CD8-positive, alpha-beta memory T cell (primary cell): ENCODE data around the gene CCDC184. TPM values are rescaled to one million over a fixed set of nuclear protein-coding genes. Genes with fewer than 3 reads are reported as not detected.
"Not testable (repeated sequence)": the region's sequence is repeated elsewhere in the genome, so short reads cannot be mapped to it uniquely, and the experiment has no call there.

ENCODE experiments used
- CTCF ChIA-PET: fragments of 350-600 bp; sonication (Branson Sonifier 250); formaldehyde crosslinking; loops from one replicate; lab custom pipeline; 2021; ENCODE audit warnings: antibody characterized with exemption; lab: Charles Lee
- POLR2A ChIA-PET: fragments of 350-600 bp; sonication (Branson Sonifier 250); formaldehyde crosslinking; loops from one replicate; lab custom pipeline; 2021; ENCODE audit warnings: antibody characterized with exemption; lab: Charles Lee
- DNase-seq, 5 donors: peaks; one replicate each; pipeline versions ENCODE4 v3.0.0 to v3.0.0-alpha.2; 2020 to 2022; ENCODE audit warnings: mixed read lengths in 1 of 5
- H3K27ac ChIP-seq: one replicate; pipeline ENCODE4 v1.7.0; 2013; ENCODE audit warnings: low read depth, mild to moderate bottlenecking, low read length, moderate library complexity
- H3K27me3 ChIP-seq: 2 replicates; pipeline ENCODE4 v1.7.0; 2013; ENCODE audit warnings: low read length, mild to moderate bottlenecking; ENCODE audit not compliant: insufficient read depth, poor library complexity, severe bottlenecking
- H3K36me3 ChIP-seq: 2 replicates; pipeline ENCODE4 v1.7.0; 2013; ENCODE audit warnings: mild to moderate bottlenecking, low read length, moderate library complexity; ENCODE audit not compliant: insufficient read depth
- H3K4me1 ChIP-seq: 2 replicates; pipeline ENCODE4 v1.7.0; 2013; ENCODE audit warnings: mild to moderate bottlenecking, low read length, moderate library complexity; ENCODE audit not compliant: insufficient read depth
- H3K4me3 ChIP-seq: 2 replicates; pipeline ENCODE4 v1.7.0; 2013; ENCODE audit warnings: mild to moderate bottlenecking, low read length
- H3K9me3 ChIP-seq: 2 replicates; pipeline ENCODE4 v1.7.0; 2013; ENCODE audit warnings: mild to moderate bottlenecking, low read length
- H3K27ac Mint-ChIP-seq, 8 donors: one replicate each; pipeline ENCODE4 v1.8.0; 2020 to 2021; ENCODE audit warnings: mixed read lengths in 8 of 8, mild to moderate bottlenecking in 6 of 8, inconsistent platforms in 3 of 8, moderate library complexity in 3 of 8
- H3K27me3 Mint-ChIP-seq, 2 donors: one replicate each; pipeline ENCODE4 v1.8.0; 2020 to 2021; ENCODE audit warnings: mixed read lengths in 2 of 2, mild to moderate bottlenecking in 1 of 2, moderate library complexity in 1 of 2
- H3K36me3 Mint-ChIP-seq, 3 donors: one replicate each; pipeline ENCODE4 v1.8.0; 2020 to 2021; ENCODE audit warnings: mixed read lengths in 3 of 3, inconsistent platforms in 1 of 3, mild to moderate bottlenecking in 1 of 3
- H3K4me1 Mint-ChIP-seq, 3 donors: one replicate each; pipeline ENCODE4 v1.8.0; 2020 to 2021; ENCODE audit warnings: mixed read lengths in 3 of 3, inconsistent platforms in 1 of 3, mild to moderate bottlenecking in 1 of 3
- H3K4me3 Mint-ChIP-seq, 7 donors: one replicate each; pipeline ENCODE4 v1.8.0; 2020 to 2021; ENCODE audit warnings: mixed read lengths in 7 of 7, mild to moderate bottlenecking in 6 of 7, moderate library complexity in 4 of 7, inconsistent platforms in 2 of 7
- H3K9me3 Mint-ChIP-seq, 5 donors: one replicate each; pipeline ENCODE4 v1.8.0; 2020 to 2022; ENCODE audit warnings: mixed read lengths in 5 of 5, mild to moderate bottlenecking in 3 of 5, moderate library complexity in 2 of 5, inconsistent platforms in 1 of 5
- polyA plus RNA-seq: library from polyadenylated mRNA; unstranded; fragments of 300-500 nt; fragmentation: Illumina TruSeq; gene quantifications from one replicate; pipeline ENCODE4 v1.2.3, GENCODE V29; 2021
- total RNA-seq, 2 experiments: library from RNA; stranded (reverse); gene quantifications; one replicate each; pipeline ENCODE4 v1.2.3, GENCODE V29; 2021

CCDC184 gene
- total and polyA plus RNA-seq, 3 experiments from 2014 or later, result 0.72 to 0.97 (median 0.91) TPM

GRCh38 chr12:48209495-48209894 is 26.1 kb downstream of the CCDC184 start:
- H3K27me3 ChIP-seq, H3K4me3 Mint-ChIP-seq, DNase-seq, CTCF ChIA-PET, H3K4me3 ChIP-seq, H3K27ac ChIP-seq, H3K36me3 ChIP-seq, H3K4me1 ChIP-seq, H3K27ac Mint-ChIP-seq, H3K9me3 ChIP-seq, POLR2A ChIA-PET: not testable (repeated sequence)
- H3K27me3 Mint-ChIP-seq, result peaks cover 7 to 20% of the 10 kb centered on the region in 2 donors
- H3K36me3 Mint-ChIP-seq, result peaks cover 4 to 27% (median 8%) of the 10 kb centered on the region in 3 donors
- peaks cover 3 to 11% (median 9%) of the 10 kb centered on the region in 3 donors for H3K4me1 Mint-ChIP-seq
- H3K9me3 Mint-ChIP-seq, result peaks cover 11 to 47% (median 40%) of the 10 kb centered on the region in 5 donors

- H3K36me3 Mint-ChIP-seq, result no peaks in the 10 kb centered on the region
- CTCF ChIA-PET, result no interaction called here
- POLR2A ChIA-PET, result no interaction called here
These were observed 33.3 kb downstream of the CCDC184 start for GRCh38 chr12:48216785-48217184.

GRCh38 chr12:48219631-48220030 is 36.2 kb downstream of the CCDC184 start:
- Mint-ChIP-seq H3K4me3 (no peak overlapping the region), H3K9me3 (no peaks in the 10 kb centered on the region), H3K36me3 (peaks cover 0 to 3% (median 0%) of the 10 kb centered on the region in 3 donors), H3K4me1 (no peaks in the 10 kb centered on the region), H3K27me3 (peaks cover 14 to 41% of the 10 kb centered on the region in 2 donors), H3K27ac (no peak overlapping the region)
- Histone ChIP-seq H3K4me1 (no peaks in the 10 kb centered on the region), H3K9me3 (no peaks in the 10 kb centered on the region), H3K27ac (no peak overlapping the region), H3K4me3 (no peak overlapping the region), H3K36me3 (no peaks in the 10 kb centered on the region), H3K27me3 (peaks cover 1% of the 10 kb centered on the region)
- ChIA-PET CTCF (no interaction called here), POLR2A (no interaction called here)
- DNase-seq, result no peak

More at GRCh38 chr12:48216785-48217184, 33.3 kb downstream of the CCDC184 start:
- Mint-ChIP-seq H3K4me1 (peaks cover 3 to 11% (median 9%) of the 10 kb centered on the region in 3 donors), H3K27me3 (peaks cover 6 to 31% of the 10 kb centered on the region in 2 donors), H3K27ac (no peak overlapping the region), H3K9me3 (peaks cover 0 to 2% (median 0%) of the 10 kb centered on the region in 5 donors), H3K4me3 (no peak overlapping the region)
- no peak for DNase-seq
- H3K27ac ChIP-seq, result no peak overlapping the region
- no peaks in the 10 kb centered on the region for H3K27me3 ChIP-seq
- H3K9me3 ChIP-seq, result no peaks in the 10 kb centered on the region
- H3K4me3 ChIP-seq, result no peak overlapping the region
- H3K4me1 ChIP-seq, result no peaks in the 10 kb centered on the region
- H3K36me3 ChIP-seq, result no peaks in the 10 kb centered on the region

- no peaks in the 10 kb centered on the region for H3K9me3 Mint-ChIP-seq
- DNase-seq, result no peak
- no peaks in the 10 kb centered on the region for H3K4me1 Mint-ChIP-seq
- no peaks in the 10 kb centered on the region for H3K9me3 ChIP-seq
- peaks cover 14 to 47% of the 10 kb centered on the region in 2 donors for H3K27me3 Mint-ChIP-seq
- H3K4me3 ChIP-seq, result no peak overlapping the region
- POLR2A ChIA-PET, result no interaction called here
- peaks cover 4% of the 10 kb centered on the region for H3K27me3 ChIP-seq
- H3K36me3 Mint-ChIP-seq, result peaks cover 0 to 7% (median 0%) of the 10 kb centered on the region in 3 donors
- H3K4me1 ChIP-seq, result no peaks in the 10 kb centered on the region
- H3K36me3 ChIP-seq, result no peaks in the 10 kb centered on the region
- no peak overlapping the region for H3K4me3 Mint-ChIP-seq
- H3K27ac Mint-ChIP-seq, result no peak overlapping the region
- H3K27ac ChIP-seq, result no peak overlapping the region
- CTCF ChIA-PET, result no interaction called here
These were observed 37.3 kb downstream of the CCDC184 start for GRCh38 chr12:48220701-48221100.

- Mint-ChIP-seq H3K4me3 (no peak overlapping the region), H3K27ac (no peak overlapping the region), H3K27me3 (peaks cover 15 to 55% of the 10 kb centered on the region in 2 donors), H3K9me3 (peaks cover 0 to 2% (median 0%) of the 10 kb centered on the region in 5 donors), H3K4me1 (no peaks in the 10 kb centered on the region), H3K36me3 (peaks cover 0 to 7% (median 0%) of the 10 kb centered on the region in 3 donors)
- no peak overlapping the region for H3K4me3 ChIP-seq
- peaks cover 4% of the 10 kb centered on the region for H3K27me3 ChIP-seq
- no peaks in the 10 kb centered on the region for H3K36me3 ChIP-seq
- ChIA-PET POLR2A (no interaction called here), CTCF (interaction anchor here (0.8 kb wide), 1 partner anchor 234 kb away, joined by 3 read pairs; no protein-coding TSS in a partner anchor)
- no peaks in the 10 kb centered on the region for H3K9me3 ChIP-seq
- H3K4me1 ChIP-seq, result no peaks in the 10 kb centered on the region
- no peak for DNase-seq
- H3K27ac ChIP-seq, result no peak overlapping the region
These were observed 38.2 kb downstream of the CCDC184 start for GRCh38 chr12:48221645-48222044.

- DNase-seq, H3K4me1 Mint-ChIP-seq, H3K4me3 ChIP-seq, H3K27ac ChIP-seq, H3K36me3 ChIP-seq, H3K27me3 ChIP-seq, CTCF ChIA-PET, H3K4me1 ChIP-seq, H3K9me3 ChIP-seq, H3K4me3 Mint-ChIP-seq, POLR2A ChIA-PET, H3K27ac Mint-ChIP-seq: not testable (repeated sequence)
- Mint-ChIP-seq H3K9me3 (peaks cover 0 to 16% (median 4%) of the 10 kb centered on the region in 5 donors), H3K36me3 (peaks cover 0 to 18% (median 0%) of the 10 kb centered on the region in 3 donors), H3K27me3 (peaks cover 28 to 70% of the 10 kb centered on the region in 2 donors)
These were observed 41.1 kb downstream of the CCDC184 start for GRCh38 chr12:48224533-48224932.

- H3K4me3 Mint-ChIP-seq, H3K4me3 ChIP-seq, H3K9me3 ChIP-seq, H3K27ac ChIP-seq, H3K36me3 ChIP-seq, H3K4me1 Mint-ChIP-seq, H3K4me1 ChIP-seq, H3K27me3 ChIP-seq, H3K27ac Mint-ChIP-seq, POLR2A ChIA-PET, DNase-seq: not testable (repeated sequence)
- peaks cover 17 to 56% of the 10 kb centered on the region in 2 donors for H3K27me3 Mint-ChIP-seq
- CTCF ChIA-PET, result interaction anchor here (0.7 to 1.3 kb wide), 2 partner anchors 68 to 1822 kb away, joined by 3 read pairs; no protein-coding TSS in a partner anchor
- peaks cover 0 to 22% (median 2%) of the 10 kb centered on the region in 3 donors for H3K36me3 Mint-ChIP-seq
- peaks cover 0 to 22% (median 4%) of the 10 kb centered on the region in 5 donors for H3K9me3 Mint-ChIP-seq
These were observed 47.9 kb downstream of the CCDC184 start for GRCh38 chr12:48231169-48231958.
